ENCODE results near the gene RIMS3. TPM values are rescaled to one million over a fixed set of nuclear protein-coding genes. Genes with fewer than 3 reads are reported as not detected.

Gene RIMS3
- polyA plus RNA-seq, 1 donor (not counting 4 experiments of a cell fraction or from before 2014, with no cell fraction given) = 1.7 TPM

GRCh38 chr1:40621821-40622450 lies 43.5 kb downstream of the RIMS3 start:
- Histone ChIP-seq H3K4me1 (ENCODE audit: control insufficient read depth, extremely low read depth, insufficient read depth, low read length) (peaks cover 9% of the 10 kb centered on the region), H4K20me1 (ENCODE audit: control insufficient read depth, extremely low read depth, insufficient read depth, low read length) (no peaks in the 10 kb centered on the region), H3K9ac (ENCODE audit: control insufficient read depth, extremely low read depth, insufficient read depth, low read length) (no peak overlapping the region), H3K9me1 (ENCODE audit: control insufficient read depth, extremely low read depth, insufficient read depth, low read length) (no peaks in the 10 kb centered on the region), H3K36me3 (ENCODE audit: control insufficient read depth in 2 of 2, extremely low read depth in 1 of 2, insufficient read depth in 2 of 2, low read length in 2 of 2) (no peaks in the 10 kb centered on the region), H3K4me2 (ENCODE audit: control insufficient read depth, extremely low read depth, insufficient read depth, low read depth, low read length) (no peak overlapping the region), H3K27me3 (ENCODE audit: control insufficient read depth, extremely low read depth, insufficient read depth, low read length) (peaks cover 13% of the 10 kb centered on the region), H3K9me3 (ENCODE audit: control insufficient read depth, low read depth, low read length) (no peaks in the 10 kb centered on the region), H3K4me3 (ENCODE audit: control insufficient read depth in 2 of 3, extremely low read depth in 1 of 3, insufficient read depth in 2 of 3, low read depth in 1 of 3, low read length in 3 of 3) (no peak overlapping the region), H3K27ac (ENCODE audit: control insufficient read depth, insufficient read depth, low read length) (no peak overlapping the region), H2AFZ (ENCODE audit: control insufficient read depth, low read length) (no peak overlapping the region), H3K79me2 (ENCODE audit: control insufficient read depth, insufficient read depth, low read length) (no peaks in the 10 kb centered on the region)
- FAIRE-seq (no peak), DNase-seq (ENCODE audit: low read depth, low spot score) (no peak)
- dilution Hi-C loops (cut with MboI; ENCODE audit: extremely low pct_ligation_motif_present, low sequenced_read_pairs) = no loop called here
- TF ChIP-seq EZH2 (IDR thresholded peaks at IDR 0.05; ENCODE audit: low read length) (no peak), CTCF (optimal IDR thresholded peaks at IDR 0.05 in 1 of 3, IDR thresholded peaks at IDR 0.05 in 1 of 3, conservative IDR thresholded peaks at IDR 0.05 in 1 of 3; ENCODE audit: extremely low read depth in 1 of 3, insufficient read depth in 2 of 3, low read length in 3 of 3) (no peak)

- dilution Hi-C loops (cut with MboI; ENCODE audit: extremely low pct_ligation_motif_present, low sequenced_read_pairs) = no loop called here
- no peak for FAIRE-seq
Measured at GRCh38 chr1:40620586-40621210, 44.8 kb downstream of the RIMS3 start.

More at GRCh38 chr1:40620586-40621210, 44.8 kb downstream of the RIMS3 start:
- TF ChIP-seq CTCF (optimal IDR thresholded peaks at IDR 0.05 in 1 of 3, IDR thresholded peaks at IDR 0.05 in 1 of 3, conservative IDR thresholded peaks at IDR 0.05 in 1 of 3; ENCODE audit: extremely low read depth in 1 of 3, insufficient read depth in 2 of 3, low read length in 3 of 3) (no peak), EZH2 (IDR thresholded peaks at IDR 0.05; ENCODE audit: low read length) (no peak)
- Histone ChIP-seq H3K9ac (ENCODE audit: control insufficient read depth, extremely low read depth, insufficient read depth, low read length) (no peak overlapping the region), H3K36me3 (ENCODE audit: control insufficient read depth in 2 of 2, extremely low read depth in 1 of 2, insufficient read depth in 2 of 2, low read length in 2 of 2) (no peaks in the 10 kb centered on the region), H3K9me3 (ENCODE audit: control insufficient read depth, low read depth, low read length) (no peaks in the 10 kb centered on the region), H3K79me2 (ENCODE audit: control insufficient read depth, insufficient read depth, low read length) (no peaks in the 10 kb centered on the region), H2AFZ (ENCODE audit: control insufficient read depth, low read length) (no peak overlapping the region), H3K27me3 (ENCODE audit: control insufficient read depth, extremely low read depth, insufficient read depth, low read length) (peaks cover 13% of the 10 kb centered on the region), H3K4me2 (ENCODE audit: control insufficient read depth, extremely low read depth, insufficient read depth, low read depth, low read length) (no peak overlapping the region), H3K27ac (ENCODE audit: control insufficient read depth, insufficient read depth, low read length) (no peak overlapping the region), H3K9me1 (ENCODE audit: control insufficient read depth, extremely low read depth, insufficient read depth, low read length) (no peaks in the 10 kb centered on the region), H4K20me1 (ENCODE audit: control insufficient read depth, extremely low read depth, insufficient read depth, low read length) (no peaks in the 10 kb centered on the region), H3K4me3 (ENCODE audit: control insufficient read depth in 2 of 3, extremely low read depth in 1 of 3, insufficient read depth in 2 of 3, low read depth in 1 of 3, low read length in 3 of 3) (no peak overlapping the region), H3K4me1 (ENCODE audit: control insufficient read depth, extremely low read depth, insufficient read depth, low read length) (no peaks in the 10 kb centered on the region)
- no peak for DNase-seq (ENCODE audit: low read depth, low spot score)

All from keratinocyte (primary cell).